HCEC 1CT (cell line): Measurements from ENCODE around the gene SOX14.

Experiments used
- DNase-seq: peaks from one replicate; pipeline ENCODE4 v3.0.0-alpha.2; 2017

SOX14 gene

GRCh38 chr3:137764001-137764433, at the start of gene SOX14:
TSS of gene SOX14 (plus strand) at chr3:137764315. CDS start at chr3:137764785, 470 bp downstream.
- no peak for DNase-seq

GRCh38 chr3:137714551-137714950, 49.6 kb upstream of the SOX14 start:
- DNase-seq: no peak

- no peak for DNase-seq
Measured at GRCh38 chr3:137724240-137724639, 39.9 kb upstream of the SOX14 start.

- DNase-seq: no peak
Measured at GRCh38 chr3:137737208-137737607, 26.9 kb upstream of the SOX14 start.

GRCh38 chr3:137738710-137739109, 25.4 kb upstream of the SOX14 start:
- DNase-seq: no peak

GRCh38 chr3:137743608-137744007, 20.5 kb upstream of the SOX14 start:
- no peak for DNase-seq

GRCh38 chr3:137746808-137747207, 17.3 kb upstream of the SOX14 start:
- no peak for DNase-seq

GRCh38 chr3:137759505-137759904, 4.6 kb upstream of the SOX14 start:
- no peak for DNase-seq

GRCh38 chr3:137760341-137761098, 3.6 kb upstream of the SOX14 start:
- DNase-seq: no peak

- DNase-seq: no peak
Measured at GRCh38 chr3:137761099-137761562, 3.0 kb upstream of the SOX14 start.

- DNase-seq: no peak
Measured at GRCh38 chr3:137761563-137762503, 2.3 kb upstream of the SOX14 start.

GRCh38 chr3:137762674-137763593, 1.2 kb upstream of the SOX14 start:
- DNase-seq: no peak

GRCh38 chr3:137763594-137763938, 549 bp upstream of the SOX14 start:
- no peak for DNase-seq

GRCh38 chr3:137764563-137765309, 621 bp downstream of the SOX14 start:
- DNase-seq: no peak

- no peak for DNase-seq
Measured at GRCh38 chr3:137765310-137766033, 1.4 kb downstream of the SOX14 start.

GRCh38 chr3:137766041-137766875, 2.1 kb downstream of the SOX14 start:
- DNase-seq: no peak

- no peak for DNase-seq
Measured at GRCh38 chr3:137766876-137767537, 2.9 kb downstream of the SOX14 start.

GRCh38 chr3:137767538-137768360, 3.6 kb downstream of the SOX14 start:
- no peak for DNase-seq
